IMR-90 (cell line): ENCODE results near the gene HOXB1. TPM values are rescaled to one million over a fixed set of nuclear protein-coding genes. Genes with fewer than 3 reads are reported as not detected.
A peak's percentile ranks its signal among the peaks of the same experiment; 100 is the strongest.

Experiments
- ATAC-seq: fragments of 200-7000 bp; cut with Tn5 transposase; 2 replicates; pipeline ENCODE4 v1.9.1; 2020; ENCODE audit warnings: low read depth, mild to moderate bottlenecking, moderate library complexity
- Bru-seq: library from RNA; stranded (reverse); fragments of 400-500 nt; gene quantifications from one replicate; lab custom pipeline; 2021; lab: Mats Ljungman, UMichigan
- BruChase-seq, 2 experiments: library from RNA; stranded (reverse); fragments of 400-500 nt; gene quantifications; one replicate each; lab custom pipeline; 2021; lab: Mats Ljungman, UMichigan
- BruUV-seq: library from RNA; stranded (reverse); fragments of 400-500 nt; replicated peaks from 2 replicates; lab custom pipeline; 2021; lab: Mats Ljungman, UMichigan
- CTCF ChIA-PET: fragments of 300-600 bp; formaldehyde crosslinking; extraction: SDS; loops from one replicate; lab custom pipeline; 2021; ENCODE audit warnings: antibody characterized with exemption; lab: Yijun Ruan, JAX
- POLR2A ChIA-PET: fragments of 300-600 bp; sonication (Branson Sonifier 250); formaldehyde crosslinking; loops from one replicate; lab custom pipeline; 2022; ENCODE audit warnings: antibody characterized with exemption; ENCODE audit not compliant: unreplicated experiment; lab: Charles Lee
- DNase-seq: peaks from one replicate; pipeline ENCODE4 v3.0.0; 2013
- H2AFZ ChIP-seq: replicated peaks from 2 replicates; pipeline ENCODE3; 2013; ENCODE audit warnings: low read length, mild to moderate bottlenecking; ENCODE audit not compliant: poor library complexity
- H2AK5ac ChIP-seq: 2 replicates; pipeline ENCODE4 v1.6.1; 2013; ENCODE audit warnings: low read depth, low read length, inconsistent platforms
- H2AK9ac ChIP-seq: replicated peaks from 2 replicates; pipeline ENCODE3; 2013; ENCODE audit warnings: mild to moderate bottlenecking, low read depth, low read length, moderate library complexity; ENCODE audit not compliant: poor library complexity
- H2BK120ac ChIP-seq: 2 replicates; pipeline ENCODE4 v1.6.1; 2013; ENCODE audit warnings: low read depth, low read length, inconsistent platforms
- H2BK15ac ChIP-seq: 3 replicates; pipeline ENCODE4 v1.6.1; 2013; ENCODE audit warnings: low read depth, low read length, inconsistent platforms
- H2BK20ac ChIP-seq: 2 replicates; pipeline ENCODE4 v1.6.1; 2013; ENCODE audit warnings: low read depth, mild to moderate bottlenecking, inconsistent platforms, low read length, moderate library complexity
- H2BK5ac ChIP-seq: 2 replicates; pipeline ENCODE4 v1.6.1; 2013; ENCODE audit warnings: mild to moderate bottlenecking, low read depth, low read length, inconsistent platforms; ENCODE audit not compliant: poor library complexity, severe bottlenecking
- H3K14ac ChIP-seq: replicated peaks from 2 replicates; pipeline ENCODE4 v1.6.1; 2013; ENCODE audit warnings: low read depth, low read length, inconsistent platforms
- H3K18ac ChIP-seq: 2 replicates; pipeline ENCODE4 v1.6.1; 2013; ENCODE audit warnings: low read depth, low read length, control low read depth
- H3K23ac ChIP-seq: 2 replicates; pipeline ENCODE4 v1.6.1; 2013; ENCODE audit warnings: low read depth, low read length, inconsistent platforms
- H3K27ac ChIP-seq: 2 replicates; pipeline ENCODE4 v1.5.1; 2013; ENCODE audit warnings: mild to moderate bottlenecking, control low read depth, low read length; ENCODE audit not compliant: insufficient read depth
- H3K27me3 ChIP-seq: 2 replicates; pipeline ENCODE4 v1.6.1; 2013; ENCODE audit warnings: low read length; ENCODE audit not compliant: control insufficient read depth, insufficient read depth
- H3K36me3 ChIP-seq: 2 replicates; pipeline ENCODE4 v1.6.1; 2013; ENCODE audit warnings: low read length, mixed read lengths; ENCODE audit not compliant: control insufficient read depth, insufficient read depth
- H3K4ac ChIP-seq: 2 replicates; pipeline ENCODE4 v1.6.1; 2013; ENCODE audit warnings: low read depth, low read length, inconsistent platforms
- H3K4me1 ChIP-seq: 2 replicates; pipeline ENCODE4 v1.6.1; 2013; ENCODE audit warnings: low read length, mixed read lengths; ENCODE audit not compliant: control insufficient read depth, insufficient read depth
- H3K4me2 ChIP-seq: 2 replicates; pipeline ENCODE4 v1.6.1; 2013; ENCODE audit warnings: low read depth, mild to moderate bottlenecking, control low read depth, low read length, moderate library complexity
- H3K4me3 ChIP-seq: 2 replicates; pipeline ENCODE4 v1.5.1; 2013; ENCODE audit warnings: low read depth, mild to moderate bottlenecking, control low read depth, low read length, moderate library complexity; ENCODE audit not compliant: insufficient read depth
- H3K56ac ChIP-seq: 2 replicates; pipeline ENCODE4 v1.6.1; 2013; ENCODE audit warnings: low read length, inconsistent platforms; ENCODE audit not compliant: insufficient read depth; ENCODE audit errors: extremely low read depth
- H3K79me1 ChIP-seq, 2 experiments: 2 replicates each; pipeline ENCODE4 v1.6.1; 2013; ENCODE audit warnings: low read length in 2 of 2, inconsistent platforms in 1 of 2, low read depth in 1 of 2
- H3K9ac ChIP-seq: 2 replicates; pipeline ENCODE4 v1.6.1; 2013; ENCODE audit warnings: low read depth, low read length, control low read depth
- H3K9me1 ChIP-seq: 2 replicates; pipeline ENCODE4 v1.6.1; 2013; ENCODE audit warnings: low read length, inconsistent platforms; ENCODE audit not compliant: insufficient read depth
- H3K9me3 ChIP-seq: 2 replicates; pipeline ENCODE4 v1.6.1; 2013; ENCODE audit warnings: low read length; ENCODE audit not compliant: control insufficient read depth, insufficient read depth
- H4K20me1 ChIP-seq: 2 replicates; pipeline ENCODE4 v1.6.1; 2013; ENCODE audit warnings: low read length, inconsistent platforms; ENCODE audit not compliant: insufficient read depth
- H4K5ac ChIP-seq: 2 replicates; pipeline ENCODE4 v1.6.1; 2013; ENCODE audit warnings: mild to moderate bottlenecking, low read depth, low read length, control low read depth
- H4K8ac ChIP-seq, 2 experiments: 2 replicates each; pipeline ENCODE4 v1.6.1; 2013; ENCODE audit warnings: low read depth in 2 of 2, low read length in 2 of 2, control low read depth in 1 of 2, inconsistent platforms in 1 of 2
- H4K91ac ChIP-seq: 2 replicates; pipeline ENCODE4 v1.6.1; 2013; ENCODE audit warnings: low read depth, low read length, inconsistent platforms; ENCODE audit not compliant: insufficient read depth
- BHLHE40 ChIP-seq: fragments of 150-350 bp; IDR thresholded peaks from 2 replicates; pipeline ENCODE4 v1.6.1; 2016; ENCODE audit warnings: mild to moderate bottlenecking, low read depth, low read length
- CEBPB ChIP-seq: IDR thresholded peaks from 2 replicates; pipeline ENCODE4 v1.6.1; 2012; ENCODE audit warnings: low read depth, low read length, improper control_type of control experiment
- CHD1 ChIP-seq: IDR thresholded peaks from 2 replicates; pipeline ENCODE4 v1.6.1; 2012; ENCODE audit warnings: low read depth, low read length, improper control_type of control experiment
- FOS ChIP-seq: fragments of 150-350 bp; IDR thresholded peaks from 2 replicates; pipeline ENCODE4 v1.6.1; 2016; ENCODE audit warnings: low read depth, low read length
- MAFK ChIP-seq: IDR thresholded peaks from 2 replicates; pipeline ENCODE4 v1.6.1; 2012; ENCODE audit warnings: low read depth, low read length, improper control_type of control experiment
- MAZ ChIP-seq: IDR thresholded peaks from 2 replicates; pipeline ENCODE4 v1.6.1; 2012; ENCODE audit warnings: low read depth, mild to moderate bottlenecking, low read length, improper control_type of control experiment, moderate library complexity, borderline replicate concordance
- MXI1 ChIP-seq: IDR thresholded peaks from 2 replicates; pipeline ENCODE4 v1.6.1; 2012; ENCODE audit warnings: low read depth, mild to moderate bottlenecking, low read length, moderate library complexity, borderline replicate concordance
- NFE2L2 ChIP-seq: fragments of 150-350 bp; IDR thresholded peaks from 2 replicates; pipeline ENCODE4 v1.6.1; 2016; ENCODE audit warnings: low read depth, mild to moderate bottlenecking, low read length
- POLR2A ChIP-seq: IDR thresholded peaks from 2 replicates; pipeline ENCODE4 v1.6.1; 2012; ENCODE audit warnings: mild to moderate bottlenecking, low read depth, low read length
- RAD21 ChIP-seq: IDR thresholded peaks from 2 replicates; pipeline ENCODE4 v1.6.1; 2012; ENCODE audit warnings: low read length, improper control_type of control experiment
- RCOR1 ChIP-seq: IDR thresholded peaks from 2 replicates; pipeline ENCODE4 v1.6.1; 2012; ENCODE audit warnings: mild to moderate bottlenecking, low read length, improper control_type of control experiment; ENCODE audit not compliant: insufficient replicate concordance
- RFX5 ChIP-seq: IDR thresholded peaks from 2 replicates; pipeline ENCODE4 v1.8.0; 2012; ENCODE audit warnings: low read depth, mild to moderate bottlenecking, low read length, moderate library complexity
- SMC3 ChIP-seq: fragments of 150-350 bp; IDR thresholded peaks from 2 replicates; pipeline ENCODE4 v1.6.1; 2016; ENCODE audit warnings: low read depth, mild to moderate bottlenecking, antibody characterized with exemption, low read length, moderate library complexity
- WGBS, 2 experiments: methylation state at CpG; one replicate each; pipeline versions ENCODE4 v1.1.5 to v1.1.7; 2013; ENCODE audit warnings: missing lambda C conversion rate in 2 of 2; ENCODE audit not compliant: insufficient read length in 1 of 2; ENCODE audit errors: extremely low coverage in 2 of 2; 5-methylcytosine and 5-hydroxymethylcytosine counted together
- dilution Hi-C: fragments of 300-500 bp; cut with HindIII; formaldehyde crosslinking; loops from one replicate; pipeline ENCODE4 v1.14.3; 2018; ENCODE audit warnings: low sequenced_read_pairs; ENCODE audit not compliant: unreplicated experiment
- in situ Hi-C: fragments of 300-500 bp; cut with MboI; formaldehyde crosslinking; loops from 3 replicates; pipeline ENCODE4 v1.14.3; 2019; ENCODE audit warnings: low sequenced_read_pairs, inconsistent platforms, mixed read lengths
- intact Hi-C: fragments of 100-400 bp; cut with micrococcal nuclease; formaldehyde crosslinking; loops from 2 replicates; pipeline ENCODE4 v1.10.0; 2022
- long read RNA-seq: library from polyadenylated mRNA; unstranded; transcript quantifications from one replicate; pipeline ENCODE4 v2.0.0, GENCODE V29; 2021; ENCODE audit not compliant: unreplicated experiment
- polyA plus RNA-seq, 3 experiments: library from polyadenylated mRNA; depleted of rRNA; stranded (reverse); fragments of >200 nt; gene quantifications; 2 replicates each; pipeline ENCODE4 v1.2.3, GENCODE V29; 2012; ENCODE audit warnings: low replicate concordance in 1 of 3
- total RNA-seq: library from RNA; depleted of rRNA; stranded (reverse); fragments of >200 nt; gene quantifications from 2 replicates; pipeline ENCODE4 v1.2.3, GENCODE V29; 2012; rRNA removed
- TF ChIP-seq, protein P1 (sequence below): fragments of 150-350 bp; IDR thresholded peaks from 2 replicates; pipeline ENCODE4 v1.6.1; 2017; ENCODE audit warnings: mild to moderate bottlenecking, antibody characterized with exemption, low read length, low read depth
- TF ChIP-seq, protein P2 (sequence below): conservative IDR thresholded peaks from 2 replicates; pipeline ENCODE4 v1.5.1; 2012; ENCODE audit warnings: mild to moderate bottlenecking, low read depth, low read length, improper control_type of control experiment
- TF ChIP-seq, protein P3 (sequence below): fragments of 150-350 bp; IDR thresholded peaks from 2 replicates; pipeline ENCODE4 v1.6.1; 2016; ENCODE audit warnings: low read depth, mild to moderate bottlenecking, low read length, moderate library complexity, borderline replicate concordance

Gene HOXB1
- total RNA-seq: not detected in 2 replicates
- not detected in 2 replicates for polyA plus RNA-seq (2012; rRNA removed)
- polyA plus RNA-seq (2012; cell fraction: cytosol; rRNA removed): not detected in 2 replicates
- 0.05 TPM in 1 of 2 replicates, not detected in the other for polyA plus RNA-seq (2012; cell fraction: nucleus; rRNA removed; ENCODE audit: low replicate concordance)
- not detected for Bru-seq, nascent RNA
- BruChase-seq, experiment 1, labeled RNA remaining after a 6-hour chase: not detected
- not detected for BruChase-seq, experiment 2, labeled RNA remaining after a 2-hour chase
- long read RNA-seq: 0 reads

DNA sequence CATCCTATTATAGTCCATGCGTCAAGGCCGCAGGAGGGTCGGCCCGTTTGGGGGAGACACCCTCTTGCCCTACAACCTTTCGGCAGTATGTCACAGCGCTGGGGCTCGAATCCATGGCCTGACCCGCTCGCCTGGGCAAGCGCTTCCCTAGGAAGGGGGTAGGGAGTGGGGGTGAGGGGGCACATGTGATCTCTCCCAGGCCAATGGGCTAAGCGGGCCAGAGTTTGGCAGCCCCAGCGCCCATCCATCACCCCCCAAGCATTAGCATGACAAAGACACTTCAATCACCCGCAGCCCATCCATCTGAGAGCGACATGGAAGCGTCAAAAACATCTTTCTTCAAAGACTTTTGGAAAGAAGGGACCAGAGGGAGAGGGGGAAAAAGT, at the start of gene HOXB1:
Gene HOXB1 (minus strand): TSS at position 125 of the 386 bp plus-strand sequence. CDS start 107 bp downstream, at position 18.
- Histone ChIP-seq H2BK20ac (no peak within 1 kb of the TSS), H3K27ac (no peak within 1 kb of the TSS), H3K4ac (no peak within 1 kb of the TSS), H4K20me1 (no peaks in the 10 kb centered on the region), H3K9ac (no peak within 1 kb of the TSS), H2AK5ac (peak within 1 kb of the TSS; percentile 16; the same call in 1 of the 2 replicates), H4K5ac (no peak within 1 kb of the TSS), H2BK120ac (no peak within 1 kb of the TSS), H4K91ac (no peak within 1 kb of the TSS), H3K79me1 (no peaks in the 10 kb centered on the region), H2BK5ac (no peak within 1 kb of the TSS), H3K14ac (no peak within 1 kb of the TSS), H2AK9ac (no peak within 1 kb of the TSS), H3K4me1 (no peaks in the 10 kb centered on the region), H3K36me3 (no peaks in the 10 kb centered on the region), H2AFZ (peak within 1 kb of the TSS; percentile 21), H3K18ac (no peak within 1 kb of the TSS), H3K56ac (no peak within 1 kb of the TSS), H4K8ac (no peak within 1 kb of the TSS), H3K23ac (no peak within 1 kb of the TSS), H3K27me3 (peaks cover 17% of the 10 kb centered on the region), H3K9me3 (no peaks in the 10 kb centered on the region), H3K9me1 (no peaks in the 10 kb centered on the region), H2BK15ac (no peak within 1 kb of the TSS), H3K4me2 (no peak within 1 kb of the TSS), H3K4me3 (no peak within 1 kb of the TSS)
- dilution Hi-C loops: no loop called here
- DNase-seq: no peak
- intact Hi-C loops: no loop called here
- ATAC-seq: no peak
- ChIA-PET POLR2A (no interaction called here), CTCF (no interaction called here)
- in situ Hi-C loops: no loop called here
- BruUV-seq: no TSS peak
- WGBS, 2 experiments: no CpG with 5 or more reads among the region's 15 CpGs
- TF ChIP-seq, protein P1, sequence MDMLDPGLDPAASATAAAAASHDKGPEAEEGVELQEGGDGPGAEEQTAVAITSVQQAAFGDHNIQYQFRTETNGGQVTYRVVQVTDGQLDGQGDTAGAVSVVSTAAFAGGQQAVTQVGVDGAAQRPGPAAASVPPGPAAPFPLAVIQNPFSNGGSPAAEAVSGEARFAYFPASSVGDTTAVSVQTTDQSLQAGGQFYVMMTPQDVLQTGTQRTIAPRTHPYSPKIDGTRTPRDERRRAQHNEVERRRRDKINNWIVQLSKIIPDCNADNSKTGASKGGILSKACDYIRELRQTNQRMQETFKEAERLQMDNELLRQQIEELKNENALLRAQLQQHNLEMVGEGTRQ: no peak
- no peak for TF ChIP-seq MAFK
- TF ChIP-seq SMC3: no peak
- TF ChIP-seq MAZ: no peak
- TF ChIP-seq CHD1: no peak
- TF ChIP-seq RFX5: no peak
- TF ChIP-seq RCOR1: no peak
- TF ChIP-seq NFE2L2: no peak
- TF ChIP-seq BHLHE40: no peak
- no peak for TF ChIP-seq FOS
- TF ChIP-seq MXI1: no peak
- no peak for TF ChIP-seq RAD21
- TF ChIP-seq, protein P2, sequence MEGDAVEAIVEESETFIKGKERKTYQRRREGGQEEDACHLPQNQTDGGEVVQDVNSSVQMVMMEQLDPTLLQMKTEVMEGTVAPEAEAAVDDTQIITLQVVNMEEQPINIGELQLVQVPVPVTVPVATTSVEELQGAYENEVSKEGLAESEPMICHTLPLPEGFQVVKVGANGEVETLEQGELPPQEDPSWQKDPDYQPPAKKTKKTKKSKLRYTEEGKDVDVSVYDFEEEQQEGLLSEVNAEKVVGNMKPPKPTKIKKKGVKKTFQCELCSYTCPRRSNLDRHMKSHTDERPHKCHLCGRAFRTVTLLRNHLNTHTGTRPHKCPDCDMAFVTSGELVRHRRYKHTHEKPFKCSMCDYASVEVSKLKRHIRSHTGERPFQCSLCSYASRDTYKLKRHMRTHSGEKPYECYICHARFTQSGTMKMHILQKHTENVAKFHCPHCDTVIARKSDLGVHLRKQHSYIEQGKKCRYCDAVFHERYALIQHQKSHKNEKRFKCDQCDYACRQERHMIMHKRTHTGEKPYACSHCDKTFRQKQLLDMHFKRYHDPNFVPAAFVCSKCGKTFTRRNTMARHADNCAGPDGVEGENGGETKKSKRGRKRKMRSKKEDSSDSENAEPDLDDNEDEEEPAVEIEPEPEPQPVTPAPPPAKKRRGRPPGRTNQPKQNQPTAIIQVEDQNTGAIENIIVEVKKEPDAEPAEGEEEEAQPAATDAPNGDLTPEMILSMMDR: no peak
- TF ChIP-seq POLR2A: no peak
- no peak for TF ChIP-seq CEBPB
- TF ChIP-seq, protein P3, sequence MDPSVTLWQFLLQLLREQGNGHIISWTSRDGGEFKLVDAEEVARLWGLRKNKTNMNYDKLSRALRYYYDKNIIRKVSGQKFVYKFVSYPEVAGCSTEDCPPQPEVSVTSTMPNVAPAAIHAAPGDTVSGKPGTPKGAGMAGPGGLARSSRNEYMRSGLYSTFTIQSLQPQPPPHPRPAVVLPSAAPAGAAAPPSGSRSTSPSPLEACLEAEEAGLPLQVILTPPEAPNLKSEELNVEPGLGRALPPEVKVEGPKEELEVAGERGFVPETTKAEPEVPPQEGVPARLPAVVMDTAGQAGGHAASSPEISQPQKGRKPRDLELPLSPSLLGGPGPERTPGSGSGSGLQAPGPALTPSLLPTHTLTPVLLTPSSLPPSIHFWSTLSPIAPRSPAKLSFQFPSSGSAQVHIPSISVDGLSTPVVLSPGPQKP: no peak
